ENCODE data around the gene WEE2. TPM values are rescaled to one million over a fixed set of nuclear protein-coding genes. Genes with fewer than 3 reads are reported as not detected.

Gene WEE2
- polyA plus RNA-seq, 1 donor from 2014 or later, result 0.63 TPM

DNA sequence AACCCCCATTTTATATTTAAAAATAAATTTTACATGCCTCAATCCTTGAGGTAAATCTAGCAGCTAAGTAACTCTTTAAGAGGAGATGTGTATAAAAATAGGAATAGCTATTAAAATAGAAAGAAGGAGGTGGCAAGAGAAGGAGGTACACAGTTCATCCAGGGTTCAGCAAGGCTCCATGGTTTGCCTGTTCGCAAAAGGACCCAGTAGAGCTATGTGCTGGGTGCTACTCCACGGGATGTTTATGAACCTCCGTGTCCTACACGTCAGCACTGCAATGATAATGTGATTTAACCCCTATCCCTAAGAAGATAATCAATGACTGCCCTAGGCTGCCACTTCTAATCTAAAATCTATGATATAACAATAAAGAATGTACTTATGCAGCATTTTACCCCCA is 5.3 kb upstream of the WEE2 start (continued):
- TF ChIP-seq, protein P1, sequence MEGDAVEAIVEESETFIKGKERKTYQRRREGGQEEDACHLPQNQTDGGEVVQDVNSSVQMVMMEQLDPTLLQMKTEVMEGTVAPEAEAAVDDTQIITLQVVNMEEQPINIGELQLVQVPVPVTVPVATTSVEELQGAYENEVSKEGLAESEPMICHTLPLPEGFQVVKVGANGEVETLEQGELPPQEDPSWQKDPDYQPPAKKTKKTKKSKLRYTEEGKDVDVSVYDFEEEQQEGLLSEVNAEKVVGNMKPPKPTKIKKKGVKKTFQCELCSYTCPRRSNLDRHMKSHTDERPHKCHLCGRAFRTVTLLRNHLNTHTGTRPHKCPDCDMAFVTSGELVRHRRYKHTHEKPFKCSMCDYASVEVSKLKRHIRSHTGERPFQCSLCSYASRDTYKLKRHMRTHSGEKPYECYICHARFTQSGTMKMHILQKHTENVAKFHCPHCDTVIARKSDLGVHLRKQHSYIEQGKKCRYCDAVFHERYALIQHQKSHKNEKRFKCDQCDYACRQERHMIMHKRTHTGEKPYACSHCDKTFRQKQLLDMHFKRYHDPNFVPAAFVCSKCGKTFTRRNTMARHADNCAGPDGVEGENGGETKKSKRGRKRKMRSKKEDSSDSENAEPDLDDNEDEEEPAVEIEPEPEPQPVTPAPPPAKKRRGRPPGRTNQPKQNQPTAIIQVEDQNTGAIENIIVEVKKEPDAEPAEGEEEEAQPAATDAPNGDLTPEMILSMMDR (IDR thresholded peaks at IDR 0.05; ENCODE audit: poor library complexity, severe bottlenecking), result no peak
- TF ChIP-seq TAF1 (IDR thresholded peaks at IDR 0.05; ENCODE audit: low read depth), result no peak

DNA sequence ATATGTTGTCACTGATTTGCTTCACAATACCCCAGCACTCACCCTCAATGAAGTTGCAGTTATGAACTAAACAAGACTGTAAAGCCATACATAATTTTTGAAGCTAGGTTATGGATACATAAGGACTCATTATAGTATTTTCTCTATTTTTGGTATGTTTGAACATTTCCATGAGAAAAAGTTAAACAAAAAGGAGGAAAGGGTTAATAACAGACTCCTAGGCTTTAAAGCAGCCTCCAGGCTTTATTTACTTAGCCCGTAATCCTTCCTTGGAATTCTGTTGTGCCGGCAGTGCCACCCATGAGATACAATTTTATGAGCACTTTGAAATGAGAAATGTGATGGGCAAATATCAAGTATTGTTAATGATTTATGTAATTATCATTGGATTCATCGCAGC is 4.0 kb upstream of the WEE2 start:
- no peak overlapping the region for H3K9ac ChIP-seq (ENCODE audit: low read length)
- H3K9me2 ChIP-seq (ENCODE audit: insufficient read depth, low read length), result no peaks in the 10 kb centered on the region
- H3K4me3 ChIP-seq (ENCODE audit: low read length), result no peak overlapping the region
- peaks cover 12% of the 10 kb centered on the region for H3K79me2 ChIP-seq (replicated peaks; ENCODE audit: insufficient read depth, low read length)
- TF ChIP-seq RAD21 (conservative IDR thresholded peaks at IDR 0.05), result no peak
- TF ChIP-seq, protein P2, sequence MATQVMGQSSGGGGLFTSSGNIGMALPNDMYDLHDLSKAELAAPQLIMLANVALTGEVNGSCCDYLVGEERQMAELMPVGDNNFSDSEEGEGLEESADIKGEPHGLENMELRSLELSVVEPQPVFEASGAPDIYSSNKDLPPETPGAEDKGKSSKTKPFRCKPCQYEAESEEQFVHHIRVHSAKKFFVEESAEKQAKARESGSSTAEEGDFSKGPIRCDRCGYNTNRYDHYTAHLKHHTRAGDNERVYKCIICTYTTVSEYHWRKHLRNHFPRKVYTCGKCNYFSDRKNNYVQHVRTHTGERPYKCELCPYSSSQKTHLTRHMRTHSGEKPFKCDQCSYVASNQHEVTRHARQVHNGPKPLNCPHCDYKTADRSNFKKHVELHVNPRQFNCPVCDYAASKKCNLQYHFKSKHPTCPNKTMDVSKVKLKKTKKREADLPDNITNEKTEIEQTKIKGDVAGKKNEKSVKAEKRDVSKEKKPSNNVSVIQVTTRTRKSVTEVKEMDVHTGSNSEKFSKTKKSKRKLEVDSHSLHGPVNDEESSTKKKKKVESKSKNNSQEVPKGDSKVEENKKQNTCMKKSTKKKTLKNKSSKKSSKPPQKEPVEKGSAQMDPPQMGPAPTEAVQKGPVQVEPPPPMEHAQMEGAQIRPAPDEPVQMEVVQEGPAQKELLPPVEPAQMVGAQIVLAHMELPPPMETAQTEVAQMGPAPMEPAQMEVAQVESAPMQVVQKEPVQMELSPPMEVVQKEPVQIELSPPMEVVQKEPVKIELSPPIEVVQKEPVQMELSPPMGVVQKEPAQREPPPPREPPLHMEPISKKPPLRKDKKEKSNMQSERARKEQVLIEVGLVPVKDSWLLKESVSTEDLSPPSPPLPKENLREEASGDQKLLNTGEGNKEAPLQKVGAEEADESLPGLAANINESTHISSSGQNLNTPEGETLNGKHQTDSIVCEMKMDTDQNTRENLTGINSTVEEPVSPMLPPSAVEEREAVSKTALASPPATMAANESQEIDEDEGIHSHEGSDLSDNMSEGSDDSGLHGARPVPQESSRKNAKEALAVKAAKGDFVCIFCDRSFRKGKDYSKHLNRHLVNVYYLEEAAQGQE (IDR thresholded peaks at IDR 0.05; ENCODE audit: borderline replicate concordance), result no peak
- TF ChIP-seq TAF1 (IDR thresholded peaks at IDR 0.05; ENCODE audit: low read depth), result no peak
- no peaks in the 10 kb centered on the region for H3K36me3 ChIP-seq (ENCODE audit: insufficient read depth, low read length)
- no peaks in the 10 kb centered on the region for H3K9me3 ChIP-seq (ENCODE audit: low read length)
- H3K27me3 ChIP-seq (ENCODE audit: insufficient read depth, low read depth, low read length), result no peaks in the 10 kb centered on the region
- H2AFZ ChIP-seq (ENCODE audit: low read depth, low read length), result no peak overlapping the region
- H4K20me1 ChIP-seq (ENCODE audit: insufficient read depth), result no peaks in the 10 kb centered on the region
- H3K27ac ChIP-seq (ENCODE audit: low read length), result no peak overlapping the region
- H3F3A ChIP-seq (ENCODE audit: insufficient read depth, low read length, poor library complexity, severe bottlenecking), result no peaks in the 10 kb centered on the region
- H3K4me2 ChIP-seq (ENCODE audit: low read length), result no peak overlapping the region

DNA sequence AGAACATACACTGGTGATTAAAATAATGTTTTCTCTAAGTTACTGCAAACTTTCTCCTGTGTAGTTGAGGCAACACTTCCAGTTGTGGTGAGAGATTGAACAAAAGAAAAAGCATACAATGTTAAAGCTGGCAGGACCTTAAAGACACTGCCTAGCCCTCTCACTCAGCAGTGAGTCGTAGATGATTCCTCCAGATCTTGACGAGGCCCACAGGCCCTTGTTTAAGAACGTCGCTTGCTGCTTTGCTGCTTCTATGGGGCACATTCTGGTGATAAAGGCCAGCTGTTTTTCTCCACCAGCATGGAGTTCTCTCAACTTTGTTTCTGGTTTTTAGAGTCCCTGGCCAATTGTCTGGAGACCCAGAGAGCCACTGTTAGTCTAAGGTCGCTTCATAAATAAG is 3.4 kb upstream of the WEE2 start:
- Histone ChIP-seq H3K4me3 (ENCODE audit: low read length) (no peak overlapping the region), H4K20me1 (ENCODE audit: insufficient read depth) (no peaks in the 10 kb centered on the region), H3K27ac (ENCODE audit: low read length) (no peak overlapping the region), H3K79me2 (replicated peaks; ENCODE audit: insufficient read depth, low read length) (peaks cover 6% of the 10 kb centered on the region), H3K9me3 (ENCODE audit: low read length) (no peaks in the 10 kb centered on the region), H3K9me2 (ENCODE audit: insufficient read depth, low read length) (no peaks in the 10 kb centered on the region), H3K9ac (ENCODE audit: low read length) (no peak overlapping the region), H3K4me2 (ENCODE audit: low read length) (no peak overlapping the region), H2AFZ (ENCODE audit: low read depth, low read length) (no peak overlapping the region), H3K36me3 (ENCODE audit: insufficient read depth, low read length) (no peaks in the 10 kb centered on the region), H3F3A (ENCODE audit: insufficient read depth, low read length, poor library complexity, severe bottlenecking) (no peaks in the 10 kb centered on the region), H3K27me3 (ENCODE audit: insufficient read depth, low read depth, low read length) (no peaks in the 10 kb centered on the region)
- no peak for TF ChIP-seq TAF1 (IDR thresholded peaks at IDR 0.05; ENCODE audit: low read depth)
- TF ChIP-seq SMC3 (conservative IDR thresholded peaks at IDR 0.05; ENCODE audit: poor library complexity), result no peak
- no peak for TF ChIP-seq MXI1 (conservative IDR thresholded peaks at IDR 0.05; ENCODE audit: poor library complexity, severe bottlenecking)
- TF ChIP-seq, protein P1 (IDR thresholded peaks at IDR 0.05; ENCODE audit: poor library complexity, severe bottlenecking), result no peak
- TF ChIP-seq, protein P2 (IDR thresholded peaks at IDR 0.05; ENCODE audit: borderline replicate concordance), result no peak
- TF ChIP-seq RAD21 (conservative IDR thresholded peaks at IDR 0.05), result no peak
- no peak for TF ChIP-seq EZH2 (IDR thresholded peaks at IDR 0.05; ENCODE audit: borderline replicate concordance, insufficient read depth, low read length, poor library complexity, severe bottlenecking)
- TF ChIP-seq EP300 (conservative IDR thresholded peaks at IDR 0.05; ENCODE audit: poor library complexity, severe bottlenecking), result no peak
- TF ChIP-seq POLR2AphosphoS5 (IDR thresholded peaks at IDR 0.05), result no peak
